ENCODE data around the gene GNB2. TPM values are rescaled to one million over a fixed set of nuclear protein-coding genes. Genes with fewer than 3 reads are reported as not detected.
"Not testable (repeated sequence)": the region's sequence is repeated elsewhere in the genome, so short reads cannot be mapped to it uniquely, and the experiment has no call there.

The GNB2 gene
- total and polyA plus RNA-seq, 5 donors, result 115 to 160 (median 131) TPM

- 0% methylated on average over 25 of the region's 25 CpGs for WGBS
- intact Hi-C loops (cut with DNase I), result loop anchor here in 1 of 4 donors (5.0 kb wide), 1 partner anchor 147 kb away; the partner anchor contains the start of gene SLC12A9
Observed at GRCh38 chr7:100705320-100705752, 31.8 kb downstream of the GNB2 start.

GRCh38 chr7:100705753-100706671, 32.5 kb downstream of the GNB2 start, which contains the start of gene POP7:
TSS of gene POP7 (plus strand) at chr7:100706121. CDS start at chr7:100706831, 710 bp downstream.
- no peaks in the 10 kb centered on the region for H3K9me3 ChIP-seq (ENCODE audit: control insufficient read depth, low read length)
- under 1% methylated on average over 86 of the region's 86 CpGs for WGBS
- intact Hi-C loops (cut with DNase I), result loop anchor here in 1 of 4 donors (5.0 kb wide), 1 partner anchor 146 kb away; the partner anchor contains the start of gene SLC12A9
- ATAC-seq, result peak; percentile 97 to 98
- H3K27ac ChIP-seq (ENCODE audit: low read length), result peak within 1 kb of the TSS; percentile 71
- peak within 1 kb of the TSS; percentile 69 for H3K4me3 ChIP-seq (ENCODE audit: low read length)
- H3K4me1 ChIP-seq (ENCODE audit: control insufficient read depth, insufficient read depth, low read length), result no peaks in the 10 kb centered on the region
- peak; percentile 99 to 100 (median 100) for DNase-seq
- H3K27me3 ChIP-seq (ENCODE audit: control insufficient read depth, insufficient read depth), result no peaks in the 10 kb centered on the region

More at GRCh38 chr7:100705320-100705752, 31.8 kb downstream of the GNB2 start:
- ATAC-seq (peak; percentile 82), DNase-seq (peak; percentile 80 to 93 (median 93))
- no peaks in the 10 kb centered on the region for H3K27me3 ChIP-seq (ENCODE audit: control insufficient read depth, insufficient read depth)
- H3K9me3 ChIP-seq (ENCODE audit: control insufficient read depth, low read length), result no peaks in the 10 kb centered on the region
- H3K4me1 ChIP-seq (ENCODE audit: control insufficient read depth, insufficient read depth, low read length), result no peaks in the 10 kb centered on the region
- peak overlapping the region; percentile 71 for H3K27ac ChIP-seq (ENCODE audit: low read length)
- H3K4me3 ChIP-seq (ENCODE audit: low read length), result peak overlapping the region; percentile 69

GRCh38 chr7:100706672-100707311, 33.3 kb downstream of the GNB2 start:
- H3K9me3 ChIP-seq (ENCODE audit: control insufficient read depth, low read length), result no peaks in the 10 kb centered on the region
- no peaks in the 10 kb centered on the region for H3K27me3 ChIP-seq (ENCODE audit: control insufficient read depth, insufficient read depth)
- ATAC-seq (no peak), DNase-seq (peak in 2 of 3 donors; percentile 77 to 80)
- no peak overlapping the region for H3K27ac ChIP-seq (ENCODE audit: low read length)
- WGBS, result 23% methylated on average over 34 of the region's 34 CpGs
- H3K4me3 ChIP-seq (ENCODE audit: low read length), result peak overlapping the region; percentile 69
- intact Hi-C loops (cut with DNase I), result loop anchor here in 1 of 4 donors (5.0 kb wide), 1 partner anchor 146 kb away; the partner anchor contains the start of gene SLC12A9
- H3K4me1 ChIP-seq (ENCODE audit: control insufficient read depth, insufficient read depth, low read length), result no peaks in the 10 kb centered on the region

- intact Hi-C loops (cut with DNase I), result loop anchor here in 1 of 4 donors (5.0 kb wide), 1 partner anchor 144 kb away; the partner anchor contains the start of gene SLC12A9
- H3K4me1 ChIP-seq (ENCODE audit: control insufficient read depth, insufficient read depth, low read length), result no peaks in the 10 kb centered on the region
- H3K4me3 ChIP-seq (ENCODE audit: low read length), result no peak overlapping the region
- H3K27me3 ChIP-seq (ENCODE audit: control insufficient read depth, insufficient read depth), result no peaks in the 10 kb centered on the region
- H3K27ac ChIP-seq (ENCODE audit: low read length), result no peak overlapping the region
- WGBS, result 81% methylated on average over 6 of the region's 6 CpGs
- no peak for DNase-seq
- ATAC-seq, result no peak
- H3K9me3 ChIP-seq (ENCODE audit: control insufficient read depth, low read length), result no peaks in the 10 kb centered on the region
Observed at GRCh38 chr7:100708395-100708794, 34.9 kb downstream of the GNB2 start.

GRCh38 chr7:100710452-100710851, 36.9 kb downstream of the GNB2 start:
- Histone ChIP-seq H3K4me1 (ENCODE audit: control insufficient read depth, insufficient read depth, low read length) (no peaks in the 10 kb centered on the region), H3K9me3 (ENCODE audit: control insufficient read depth, low read length) (no peaks in the 10 kb centered on the region), H3K4me3 (ENCODE audit: low read length) (no peak overlapping the region), H3K27me3 (ENCODE audit: control insufficient read depth, insufficient read depth) (no peaks in the 10 kb centered on the region), H3K27ac (ENCODE audit: low read length) (no peak overlapping the region)
- no peak for DNase-seq
- 71% methylated on average over 4 of the region's 4 CpGs for WGBS
- no peak for ATAC-seq
- intact Hi-C loops (cut with DNase I), result no loop called here

GRCh38 chr7:100711369-100711768, 37.8 kb downstream of the GNB2 start:
- Histone ChIP-seq H3K4me3 (ENCODE audit: low read length) (no peak overlapping the region), H3K9me3 (ENCODE audit: control insufficient read depth, low read length) (no peaks in the 10 kb centered on the region), H3K27me3 (ENCODE audit: control insufficient read depth, insufficient read depth) (no peaks in the 10 kb centered on the region), H3K27ac (ENCODE audit: low read length) (no peak overlapping the region), H3K4me1 (ENCODE audit: control insufficient read depth, insufficient read depth, low read length) (no peaks in the 10 kb centered on the region)
- intact Hi-C loops (cut with DNase I), result no loop called here
- ATAC-seq (peak; percentile 7 to 36), DNase-seq (no peak)
- 62% methylated on average over 11 of the region's 11 CpGs for WGBS

- ATAC-seq, result no peak
- no peaks in the 10 kb centered on the region for H3K27me3 ChIP-seq (ENCODE audit: control insufficient read depth, insufficient read depth)
- H3K4me3 ChIP-seq (ENCODE audit: low read length), result no peak overlapping the region
- DNase-seq, result no peak
- 68% methylated on average over 8 of the region's 8 CpGs for WGBS
- no peaks in the 10 kb centered on the region for H3K9me3 ChIP-seq (ENCODE audit: control insufficient read depth, low read length)
- no peaks in the 10 kb centered on the region for H3K4me1 ChIP-seq (ENCODE audit: control insufficient read depth, insufficient read depth, low read length)
- H3K27ac ChIP-seq (ENCODE audit: low read length), result no peak overlapping the region
- intact Hi-C loops (cut with DNase I), result no loop called here
Observed at GRCh38 chr7:100714725-100715124, 41.2 kb downstream of the GNB2 start.

GRCh38 chr7:100717073-100717472, 43.5 kb downstream of the GNB2 start:
- intact Hi-C loops (cut with DNase I); H3K4me3 ChIP-seq (ENCODE audit: low read length); H3K9me3 ChIP-seq (ENCODE audit: control insufficient read depth, low read length); DNase-seq; ATAC-seq; H3K27ac ChIP-seq (ENCODE audit: low read length); H3K27me3 ChIP-seq (ENCODE audit: control insufficient read depth, insufficient read depth); H3K4me1 ChIP-seq (ENCODE audit: control insufficient read depth, insufficient read depth, low read length): not testable (repeated sequence)
- WGBS, result 90% methylated on average over 2 of the region's 2 CpGs

GRCh38 chr7:100719523-100720278, 46.2 kb downstream of the GNB2 start:
- Histone ChIP-seq H3K4me3 (ENCODE audit: low read length) (no peak overlapping the region), H3K4me1 (ENCODE audit: control insufficient read depth, insufficient read depth, low read length) (no peaks in the 10 kb centered on the region), H3K9me3 (ENCODE audit: control insufficient read depth, low read length) (no peaks in the 10 kb centered on the region), H3K27ac (ENCODE audit: low read length) (no peak overlapping the region), H3K27me3 (ENCODE audit: control insufficient read depth, insufficient read depth) (no peaks in the 10 kb centered on the region)
- intact Hi-C loops (cut with DNase I), result no loop called here
- WGBS, result 50% methylated on average over 8 of the region's 8 CpGs
- DNase-seq (no peak), ATAC-seq (no peak)

- Histone ChIP-seq H3K4me1 (ENCODE audit: control insufficient read depth, insufficient read depth, low read length) (no peaks in the 10 kb centered on the region), H3K27me3 (ENCODE audit: control insufficient read depth, insufficient read depth) (no peaks in the 10 kb centered on the region), H3K4me3 (ENCODE audit: low read length) (peak within 1 kb of the TSS; percentile 2), H3K9me3 (ENCODE audit: control insufficient read depth, low read length) (no peaks in the 10 kb centered on the region), H3K27ac (ENCODE audit: low read length) (no peak within 1 kb of the TSS)
- no peak for DNase-seq
- intact Hi-C loops (cut with DNase I), result no loop called here
- ATAC-seq, result no peak
- 2% methylated on average over 21 of the region's 21 CpGs for WGBS
Observed at GRCh38 chr7:100720279-100720670, 46.7 kb downstream of the GNB2 start, which contains the start of gene EPO. TSS of gene EPO (plus strand) at chr7:100720468. CDS start at chr7:100720981, 513 bp downstream.

Measured in right cardiac atrium (tissue), 5 donors.